Stimulated activated CD4-positive, alpha-beta T cell treated with anti-CD3 and anti-CD28 coated beads, Interleukin-15, amount 100 ng/mL, for 24 hours (primary cell): ENCODE measurements around the gene DUSP22.
"Not testable (repeated sequence)": the region's sequence is repeated elsewhere in the genome, so short reads cannot be mapped to it uniquely, and the experiment has no call there.

Experiments
- DNase-seq: peaks from one replicate; pipeline ENCODE4 v3.0.0-alpha.2; 2020

Gene DUSP22

DNA sequence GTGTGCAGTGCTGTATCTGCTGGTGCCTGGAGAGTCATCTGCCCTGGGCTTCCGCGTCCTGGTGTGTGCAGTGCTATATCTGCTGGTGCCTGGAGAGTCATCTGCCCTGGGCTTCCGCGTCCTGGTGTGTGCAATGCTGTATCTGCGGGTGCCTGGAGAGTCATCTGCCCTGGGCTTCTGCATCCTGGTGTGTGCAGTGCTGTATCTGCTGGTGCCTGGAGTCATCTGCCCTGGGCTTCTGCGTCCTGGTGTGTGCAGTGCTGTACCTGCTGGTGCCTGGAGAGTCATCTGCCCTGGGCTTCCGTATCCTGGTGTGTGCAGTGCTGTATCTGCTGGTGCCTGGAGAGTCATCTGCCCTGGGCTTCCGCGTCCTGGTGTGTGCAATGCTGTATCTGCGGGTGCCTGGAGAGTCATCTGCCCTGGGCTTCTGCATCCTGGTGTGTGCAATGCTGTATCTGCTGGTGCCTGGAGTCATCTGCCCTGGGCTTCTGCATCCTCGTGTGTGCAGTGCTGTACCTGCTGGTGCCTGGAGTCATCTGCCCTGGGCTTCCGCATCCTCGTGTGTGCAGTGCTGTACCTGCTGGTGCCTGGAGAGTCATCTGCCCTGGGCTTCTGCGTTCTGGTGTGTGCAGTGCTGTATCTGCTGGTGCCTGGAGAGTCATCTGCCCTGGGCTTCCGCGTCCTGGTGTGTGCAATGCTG lies 33.0 kb downstream of the DUSP22 start:
- not testable (repeated sequence) for DNase-seq

DNA sequence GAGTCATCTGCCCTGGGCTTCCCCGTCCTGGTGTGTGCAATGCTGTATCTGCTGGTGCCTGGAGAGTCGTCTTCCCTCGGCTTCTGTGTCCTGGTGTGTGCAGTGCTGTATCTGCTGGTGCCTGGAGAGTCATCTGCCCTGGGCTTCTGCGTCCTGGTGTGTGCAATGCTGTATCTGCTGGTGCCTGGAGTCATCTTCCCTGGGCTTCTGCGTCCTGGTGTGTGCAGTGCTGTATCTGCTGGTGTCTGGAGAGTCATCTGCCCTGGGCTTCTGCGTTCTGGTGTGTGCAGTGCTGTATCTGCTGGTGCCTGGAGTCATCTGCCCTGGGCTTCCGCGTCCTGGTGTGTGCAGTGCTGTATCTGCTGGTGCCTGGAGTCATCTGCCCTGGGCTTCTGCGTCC lies 33.8 kb downstream of the DUSP22 start:
- not testable (repeated sequence) for DNase-seq

DNA sequence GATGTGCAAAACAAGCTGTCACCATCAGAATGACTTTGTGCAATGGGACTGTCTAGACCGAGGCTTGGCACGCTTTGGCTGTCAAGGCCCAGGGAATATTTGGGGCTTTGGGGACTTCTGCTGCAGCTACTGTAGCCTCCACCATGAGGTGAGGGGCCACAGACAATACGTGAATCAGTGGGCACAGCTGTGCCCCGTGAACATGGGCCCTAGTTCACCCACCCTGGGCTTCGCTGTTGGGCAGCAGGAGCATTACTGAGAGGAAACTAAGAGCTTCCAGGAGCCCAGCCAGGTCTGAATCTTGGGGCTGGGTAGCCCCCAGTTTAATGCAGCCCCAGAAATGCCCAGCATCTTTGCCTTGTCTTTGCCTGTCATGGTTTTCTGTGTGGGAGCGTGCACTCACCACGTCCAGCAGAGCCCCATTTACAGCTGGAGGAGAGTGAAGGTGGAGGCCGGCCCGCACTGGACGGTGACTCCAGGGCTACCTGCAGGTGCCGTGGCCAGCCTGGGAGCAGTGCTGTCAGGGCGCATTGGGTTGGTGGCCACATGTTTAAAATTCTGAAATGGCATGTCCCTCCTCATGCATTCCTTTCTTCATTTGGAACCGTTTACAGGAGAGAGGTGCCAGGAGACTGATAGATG lies 34.7 kb downstream of the DUSP22 start:
- DNase-seq: no peak

DNA sequence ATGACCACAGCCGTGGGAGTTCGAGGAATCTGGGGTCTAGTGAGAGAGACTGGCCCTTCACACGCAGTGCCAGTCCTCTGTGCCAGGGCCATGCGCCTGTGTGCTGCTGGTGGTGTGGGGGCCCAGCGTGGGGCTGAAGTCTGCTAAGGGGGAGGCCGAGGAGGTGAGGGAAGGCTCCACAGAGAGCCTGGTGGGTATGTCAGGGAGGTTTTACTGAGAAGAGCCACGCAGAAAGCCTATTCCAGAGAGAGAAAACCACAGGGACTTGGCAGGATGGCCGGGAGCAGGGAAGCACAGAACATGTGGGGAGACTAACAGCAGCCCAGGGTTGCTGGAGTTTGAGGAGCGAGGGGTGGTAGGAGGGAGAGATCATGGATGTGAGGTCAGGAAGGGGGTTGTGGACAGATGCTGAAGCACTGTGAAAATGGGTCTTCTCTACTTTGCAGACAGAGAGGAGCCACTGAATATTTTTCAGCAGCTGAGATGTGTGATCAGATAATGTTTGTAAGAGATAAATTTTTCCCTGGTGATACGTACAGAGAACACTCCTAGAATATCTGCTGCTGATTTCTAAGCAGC lies 35.3 kb downstream of the DUSP22 start:
- DNase-seq: no peak

DNA sequence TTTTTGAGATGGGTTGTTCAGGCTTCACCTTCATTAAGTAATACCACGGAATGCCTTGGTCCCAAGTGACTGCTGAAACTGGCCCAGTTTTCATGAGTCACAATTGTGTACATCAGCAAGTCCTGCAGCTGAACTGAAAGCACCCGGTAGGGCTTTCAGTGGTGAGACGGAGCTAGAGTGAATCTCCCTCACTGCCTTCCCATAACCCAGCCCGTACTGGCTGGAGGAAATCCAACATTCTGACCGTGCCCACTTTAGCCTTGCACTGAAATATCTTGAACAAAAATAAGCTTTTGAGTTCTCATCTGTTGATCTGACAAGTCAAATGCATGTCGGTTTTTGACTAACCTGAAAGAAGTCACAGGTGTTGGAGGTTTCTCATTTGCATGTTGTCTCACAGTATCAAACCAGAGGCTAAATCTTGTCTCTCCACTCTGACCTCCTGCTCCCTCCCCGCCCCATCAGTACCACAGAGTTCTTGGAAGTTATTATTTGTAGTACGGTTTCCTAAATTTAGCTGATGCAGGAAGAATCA lies 35.9 kb downstream of the DUSP22 start:
- peak; percentile 41 for DNase-seq

DNA sequence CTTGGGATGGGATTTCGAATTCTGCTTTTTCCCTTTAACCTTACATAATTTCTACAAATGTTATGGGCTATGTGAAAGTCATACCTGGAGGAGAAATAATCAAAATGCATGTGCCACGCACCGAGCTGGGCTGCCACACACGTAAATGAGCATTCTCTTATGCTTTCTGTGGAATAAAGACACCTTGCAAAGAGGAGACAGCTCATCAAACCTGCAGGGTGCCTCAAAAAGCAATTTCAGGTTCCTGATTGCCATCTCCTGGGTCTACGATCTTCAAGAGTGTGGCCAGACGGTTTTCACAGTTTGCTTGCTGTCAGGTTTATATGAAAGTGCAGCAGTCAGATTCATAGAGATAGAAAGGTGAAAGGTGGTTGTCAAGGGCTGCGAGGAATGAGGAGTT lies 36.6 kb downstream of the DUSP22 start:
- no peak for DNase-seq

DNA sequence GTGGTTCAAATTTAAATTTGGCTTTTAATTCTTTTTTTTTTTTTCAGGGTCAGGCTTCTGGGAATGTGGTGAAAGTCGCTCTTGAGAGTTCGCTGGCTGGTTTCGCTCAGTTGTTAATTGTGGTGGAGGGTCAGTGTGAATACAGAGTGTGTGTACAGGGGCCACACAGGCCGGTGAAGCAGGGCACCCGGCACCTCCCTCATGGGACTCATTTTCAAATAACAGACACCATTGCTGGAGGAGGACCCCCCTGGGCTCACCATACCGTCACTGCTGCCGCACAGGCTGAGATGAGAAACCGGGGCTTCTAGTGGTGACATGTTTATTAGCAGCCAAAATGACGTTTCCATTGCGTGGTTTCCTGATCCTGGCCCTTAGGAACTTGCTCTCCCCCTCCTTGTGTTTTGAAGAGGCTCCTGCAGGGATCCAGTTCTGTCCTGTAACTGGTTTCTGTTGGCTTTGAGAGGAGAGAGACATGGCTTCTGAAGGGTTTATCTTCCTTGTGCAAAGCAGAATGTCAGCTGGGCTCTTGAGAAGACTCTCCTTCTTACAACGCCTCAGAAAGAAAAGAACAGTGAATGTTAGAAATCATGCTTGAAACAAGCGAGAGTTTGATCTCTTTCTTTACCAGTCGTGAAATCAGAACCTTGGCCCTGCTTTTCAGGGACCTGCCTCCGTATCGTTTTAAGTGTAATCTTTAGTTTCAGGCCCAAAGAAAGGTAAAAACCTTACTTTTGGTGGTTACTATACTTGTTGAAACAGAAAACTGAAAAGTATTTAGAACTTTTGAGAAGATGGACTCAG lies 37.8 kb downstream of the DUSP22 start:
- no peak for DNase-seq

DNA sequence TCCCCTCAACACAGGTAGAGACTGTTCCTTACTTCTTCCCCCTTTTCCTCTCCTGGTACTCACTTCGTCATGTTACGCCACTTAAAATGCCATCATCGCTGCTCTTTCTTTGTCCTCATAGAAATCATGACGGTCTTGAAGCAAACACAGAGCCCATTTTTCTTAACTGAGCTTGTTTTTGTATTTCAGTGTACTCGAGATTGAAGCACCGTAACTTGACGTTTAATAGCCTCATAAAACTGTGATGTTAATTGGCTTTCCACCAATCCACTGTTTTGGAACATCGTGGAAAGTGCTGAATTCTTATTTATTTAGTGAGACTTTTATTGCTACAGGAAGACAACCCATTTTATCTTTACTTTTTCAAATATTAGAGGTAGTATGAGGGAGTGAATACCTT lies 38.7 kb downstream of the DUSP22 start:
- no peak for DNase-seq

DNA sequence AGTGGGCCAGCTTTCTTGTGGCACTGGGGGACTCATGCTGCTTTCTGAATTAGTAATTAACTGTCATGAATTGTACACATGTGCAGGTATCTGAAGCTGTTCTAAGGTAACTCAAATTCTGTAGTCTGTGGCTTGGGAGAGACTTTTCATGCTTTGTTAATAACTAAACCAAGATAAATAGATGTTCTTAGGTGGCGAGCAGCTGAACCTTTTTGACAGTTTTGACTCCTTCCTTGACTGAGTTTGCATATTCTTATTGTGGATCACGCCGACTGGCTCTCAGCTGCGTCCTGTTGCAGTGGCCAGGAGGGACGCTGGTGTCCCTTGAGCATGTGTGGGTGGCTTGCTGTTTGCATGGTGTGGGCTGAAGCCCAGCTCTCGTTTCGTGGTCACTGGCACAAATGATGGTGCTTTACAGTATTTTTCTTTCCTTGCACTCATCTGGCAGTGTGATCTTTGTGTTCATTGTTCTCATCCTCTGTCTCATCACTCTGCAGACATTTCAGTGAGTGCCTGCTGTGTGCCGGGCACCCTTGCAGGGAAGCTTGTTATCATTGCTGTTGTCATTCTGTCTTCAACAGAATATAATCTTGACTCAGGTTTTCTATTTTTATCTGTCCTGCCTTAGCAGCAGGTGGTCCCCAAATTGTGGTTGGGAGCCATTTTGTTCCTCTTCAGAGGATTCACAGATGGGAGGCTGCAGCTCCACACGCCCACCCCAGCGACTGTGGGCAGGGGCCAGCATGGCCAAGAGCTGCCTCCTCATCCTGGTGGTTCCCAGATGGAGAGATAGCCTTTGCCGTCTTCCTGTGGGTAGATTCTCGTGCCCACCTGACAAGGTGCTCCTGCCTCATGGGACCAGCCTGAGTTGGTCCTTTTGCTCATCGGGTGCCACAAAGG lies 39.6 kb downstream of the DUSP22 start:
- DNase-seq: no peak

DNA sequence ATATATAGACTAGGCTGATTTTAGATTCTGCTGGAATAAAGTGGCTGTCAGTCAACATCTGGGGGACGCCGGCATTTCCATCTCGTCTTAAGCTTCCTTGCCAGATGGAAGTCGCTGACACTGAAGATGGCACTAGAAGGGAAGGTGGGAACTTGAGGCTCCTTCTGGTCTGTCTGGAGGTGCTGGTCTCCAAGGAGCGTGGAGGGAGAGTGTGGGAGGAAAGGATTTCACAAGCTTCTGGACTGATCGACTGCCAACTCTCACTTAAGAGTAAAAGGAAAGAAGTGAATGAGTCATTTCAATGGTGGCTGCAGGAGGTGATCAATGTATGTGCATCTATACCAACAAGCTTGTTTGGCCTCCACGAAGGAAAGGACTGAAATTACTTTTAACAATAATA lies 40.4 kb downstream of the DUSP22 start:
- DNase-seq: no peak

DNA sequence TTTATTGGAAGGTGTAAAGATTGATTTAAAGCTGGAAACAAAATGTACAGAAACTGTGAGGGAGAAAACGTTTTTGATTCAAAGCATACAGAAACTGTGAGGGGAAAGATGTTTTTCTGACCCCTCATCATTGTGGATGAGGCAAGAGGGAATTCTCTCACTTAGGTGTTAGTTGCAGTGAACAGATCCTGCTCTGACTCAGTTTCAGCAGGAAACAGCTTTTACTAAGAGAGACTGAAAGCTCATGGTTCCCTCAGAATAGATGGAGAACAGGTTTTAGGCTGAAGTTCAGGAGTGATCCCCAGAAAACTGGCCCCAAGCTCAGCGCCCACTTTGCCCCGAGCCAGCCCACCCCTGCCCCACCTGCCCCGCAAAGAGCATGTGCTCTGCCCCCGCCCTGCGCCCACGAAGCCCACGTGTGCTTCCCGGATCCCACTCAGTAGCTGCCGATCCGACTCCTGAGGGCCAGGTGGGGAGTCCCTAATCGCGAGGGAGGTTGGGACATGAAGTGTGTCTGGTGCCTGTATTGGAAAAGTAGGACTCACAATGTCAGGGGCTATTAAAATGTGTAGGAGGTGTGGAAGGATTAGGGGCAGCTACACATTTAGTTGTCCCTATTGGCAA lies 41.2 kb downstream of the DUSP22 start:
- no peak for DNase-seq

DNA sequence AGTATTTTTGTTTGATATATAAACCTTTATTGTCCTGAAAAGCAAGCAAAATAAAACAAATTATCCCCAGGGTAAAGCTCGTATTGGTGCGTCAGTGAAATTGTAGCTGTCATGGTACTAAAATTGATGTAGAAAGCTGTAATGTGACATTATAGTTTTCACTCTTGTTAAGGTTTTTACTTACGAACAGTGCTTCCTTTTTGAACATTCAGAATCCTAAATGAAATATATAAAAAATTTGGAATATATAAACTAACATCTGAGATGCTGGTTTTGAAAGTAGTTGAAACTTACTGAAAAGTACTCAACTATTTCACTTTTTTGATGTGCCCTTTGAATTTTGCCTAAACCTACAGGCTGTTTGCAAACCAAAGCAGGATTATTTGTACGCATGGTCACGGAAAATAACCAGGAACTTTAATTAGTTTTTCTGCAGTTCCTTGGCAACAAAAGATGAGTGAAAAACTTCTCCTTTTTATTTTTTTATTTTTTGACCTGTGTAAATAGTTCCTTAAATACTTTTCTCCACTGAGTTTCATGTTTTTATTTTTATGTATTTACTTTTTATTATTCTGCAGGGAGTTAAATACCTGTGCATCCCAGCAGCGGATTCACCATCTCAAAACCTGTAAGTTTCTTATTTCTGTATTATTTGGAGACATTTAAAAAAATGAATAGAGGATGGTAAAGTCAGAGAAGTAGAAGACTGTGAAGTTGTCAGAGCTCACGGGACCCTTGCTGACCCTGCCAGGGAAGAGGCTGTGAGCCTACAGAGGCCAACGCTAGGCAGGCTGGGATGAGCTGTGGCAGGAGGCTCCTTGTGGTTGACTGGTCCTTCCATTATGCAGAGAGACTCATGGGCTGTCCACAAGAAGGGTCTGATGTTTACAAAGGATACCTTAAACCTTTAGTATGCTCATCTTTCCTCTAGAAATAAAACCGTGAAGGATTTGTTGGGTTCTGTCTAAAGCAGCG lies 42.5 kb downstream of the DUSP22 start:
- DNase-seq: no peak

DNA sequence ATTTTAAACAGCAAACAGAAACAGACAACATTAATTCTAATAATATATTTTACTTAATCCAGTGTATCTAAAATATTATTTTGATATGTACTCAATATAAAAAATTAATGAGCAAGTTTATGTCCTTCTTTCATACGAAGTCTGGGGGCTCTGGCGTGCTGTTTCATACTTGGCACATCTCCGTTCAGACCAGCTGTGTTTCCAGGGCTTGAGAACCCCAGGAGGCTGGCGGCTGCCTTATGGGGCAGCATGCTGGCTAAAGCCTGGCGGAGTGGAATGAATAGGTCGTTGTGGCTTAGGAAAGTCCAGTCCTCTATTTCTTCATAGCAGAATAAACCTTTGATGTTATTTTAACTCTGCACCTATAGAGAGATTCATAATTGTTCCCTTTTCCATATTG lies 43.3 kb downstream of the DUSP22 start:
- DNase-seq: no peak

DNA sequence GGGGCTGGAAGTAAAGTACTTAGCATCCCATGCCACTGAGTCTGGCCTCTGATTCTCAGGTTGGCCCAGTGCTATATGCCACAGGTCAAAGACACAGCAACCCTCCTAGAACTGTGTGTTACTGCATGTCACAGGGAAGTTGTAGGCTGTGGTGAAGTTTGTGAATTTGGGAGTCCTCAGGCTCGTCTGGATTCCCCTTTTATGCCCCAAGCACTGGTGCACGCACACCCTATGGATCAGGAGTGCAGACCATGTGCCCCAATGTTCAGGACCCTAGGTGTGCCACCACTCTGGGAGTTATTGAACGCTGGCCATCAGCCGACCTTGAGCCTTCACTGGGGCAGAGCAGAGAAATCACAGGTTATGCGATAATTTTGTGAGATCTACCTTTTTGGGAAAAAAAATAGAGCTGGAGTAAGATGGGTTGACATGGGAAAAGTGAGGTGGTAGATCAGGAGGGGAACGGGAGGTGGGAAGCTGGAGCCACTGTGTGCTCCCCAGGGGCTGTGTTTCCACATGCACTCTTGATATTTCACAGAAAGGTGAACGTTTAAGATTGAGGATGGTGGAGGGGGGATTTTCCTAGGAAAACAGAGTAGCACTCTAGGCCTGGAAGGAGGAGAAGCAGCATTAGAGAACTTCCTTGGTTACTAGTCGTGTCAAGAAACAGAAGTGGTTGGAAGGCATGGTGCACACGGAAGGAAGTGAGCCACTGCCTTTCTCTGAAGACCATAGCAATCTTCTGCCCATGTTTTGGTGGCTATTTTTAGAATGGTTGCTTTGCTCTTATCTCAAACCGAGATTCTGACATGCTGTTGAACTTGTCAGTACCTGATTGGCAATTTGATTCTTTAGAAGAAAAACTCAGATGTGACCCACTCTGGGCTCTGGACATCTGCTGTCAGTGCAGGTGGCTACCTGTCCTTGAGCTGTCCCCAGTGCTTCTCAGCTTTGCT lies 44.1 kb downstream of the DUSP22 start:
- DNase-seq: no peak

DNA sequence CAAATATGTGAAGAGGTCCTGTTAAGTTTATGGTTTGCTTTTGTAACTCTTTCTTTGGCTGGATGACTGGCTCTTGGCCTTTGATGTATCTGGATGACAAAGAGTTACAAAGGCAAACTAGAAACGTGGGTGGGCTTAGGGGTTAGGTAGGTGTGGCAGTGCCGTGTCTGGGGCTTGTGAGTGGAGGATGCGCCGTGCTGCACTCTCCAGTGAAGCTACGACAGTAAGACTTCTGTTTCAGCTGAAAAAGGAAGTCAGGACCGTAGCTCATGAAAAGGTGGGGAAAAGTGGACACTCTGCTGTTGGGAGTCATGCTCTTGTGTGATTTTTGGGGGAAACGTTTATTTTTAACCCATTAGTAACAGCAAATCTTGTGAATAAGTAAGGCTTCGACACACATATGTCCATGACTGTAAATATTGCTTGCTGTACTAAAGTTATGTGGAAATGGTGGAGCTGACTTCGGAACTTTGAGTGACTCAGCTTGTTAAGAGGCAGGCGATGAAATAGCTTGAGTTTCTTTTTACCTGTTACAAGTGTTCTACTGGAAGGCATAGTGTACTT lies 45.6 kb downstream of the DUSP22 start:
- peak; percentile 25 for DNase-seq

DNA sequence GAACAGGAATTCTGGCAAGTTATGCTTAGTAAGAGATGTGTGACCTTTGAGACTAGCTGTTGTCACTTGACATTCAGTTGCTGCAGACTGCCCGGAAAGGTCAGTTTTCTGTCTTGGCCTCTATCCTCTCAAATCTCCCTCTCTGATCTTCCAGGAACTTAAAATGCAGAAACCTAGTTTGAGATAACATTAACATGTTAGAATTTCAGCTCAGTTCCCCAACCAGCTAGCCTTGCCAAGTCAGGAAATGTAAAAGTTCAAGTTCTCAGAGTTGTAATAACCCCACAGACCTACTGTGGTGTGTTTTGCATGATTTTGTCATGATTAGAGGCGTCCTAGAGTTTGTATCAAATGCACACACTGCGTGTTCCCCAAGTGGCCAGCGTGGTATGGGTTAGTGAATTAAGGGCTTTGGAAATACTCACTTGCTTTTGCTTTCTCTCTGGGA lies 46.6 kb downstream of the DUSP22 start:
- no peak for DNase-seq

DNA sequence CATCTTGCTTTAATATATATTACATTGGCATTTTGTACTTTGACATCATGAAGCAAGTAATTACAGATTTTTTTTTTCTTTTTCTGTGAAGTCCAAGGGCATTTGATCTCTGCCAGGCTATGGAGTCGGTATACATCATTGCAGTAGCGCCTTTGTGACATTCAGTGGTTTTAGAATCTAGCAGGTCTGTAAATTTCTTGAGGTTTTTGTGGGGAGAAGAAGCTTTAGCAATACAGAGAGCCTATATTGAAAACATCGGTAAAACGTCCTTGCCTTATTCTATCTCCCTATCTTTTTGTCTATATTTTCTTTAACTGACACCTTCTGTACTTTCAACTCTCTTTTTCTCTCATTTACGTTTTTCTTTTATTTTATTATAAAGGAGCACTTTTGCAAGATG lies 47.2 kb downstream of the DUSP22 start:
- no peak for DNase-seq

DNA sequence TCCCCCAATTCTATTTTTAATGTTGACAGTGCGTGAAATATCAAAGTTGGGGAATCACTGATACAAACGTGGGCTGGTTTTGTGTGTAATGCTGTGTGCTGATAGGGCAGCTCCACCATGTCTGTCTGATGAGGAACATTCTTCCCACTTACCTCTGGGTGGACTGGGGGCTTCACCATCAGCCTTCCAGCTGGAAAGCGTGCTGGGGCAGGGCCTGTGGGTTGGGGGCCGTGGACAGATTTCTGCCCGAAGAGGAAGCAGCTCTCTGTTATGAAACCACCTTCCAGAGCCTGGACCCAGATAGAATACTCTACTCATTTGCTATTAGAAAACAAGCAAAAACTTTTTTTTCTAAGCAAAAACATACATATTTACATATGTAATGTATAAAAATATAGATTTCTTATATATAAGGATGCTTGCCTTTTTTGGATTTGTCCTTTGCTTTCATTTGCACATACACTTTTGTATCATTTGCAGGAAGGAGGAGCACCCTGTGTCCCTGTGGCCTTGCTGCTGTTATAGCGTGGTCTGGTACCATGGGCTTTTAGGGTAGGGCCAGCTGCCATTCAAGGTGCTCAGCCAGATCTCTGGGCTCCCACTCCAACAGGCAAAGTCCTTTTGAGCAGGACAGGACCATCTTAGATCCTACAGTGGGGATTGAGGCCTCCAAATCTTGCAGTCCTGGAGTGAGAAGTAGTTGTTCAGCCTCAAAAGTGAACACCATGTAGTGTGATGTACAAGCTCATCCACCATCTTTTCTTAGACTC lies 48.1 kb downstream of the DUSP22 start:
- no peak for DNase-seq
